Activated effector memory CD4-positive, alpha-beta T cell treated with anti-CD3 and anti-CD28 coated beads, Interleukin-2, amount 50 U/mL, for 16 hours (primary cell): ENCODE measurements around the gene KDR.

Source experiments
- DNase-seq: peaks from one replicate; pipeline ENCODE4 v3.0.0-alpha.2; 2020

The KDR gene

GRCh38 chr4:55125087-55125721 is at the start of gene KDR:
Gene KDR, minus strand, starts transcription at chr4:55125595. Its CDS starts 302 bp downstream, at chr4:55125293.
- no peak for DNase-seq

DNA sequence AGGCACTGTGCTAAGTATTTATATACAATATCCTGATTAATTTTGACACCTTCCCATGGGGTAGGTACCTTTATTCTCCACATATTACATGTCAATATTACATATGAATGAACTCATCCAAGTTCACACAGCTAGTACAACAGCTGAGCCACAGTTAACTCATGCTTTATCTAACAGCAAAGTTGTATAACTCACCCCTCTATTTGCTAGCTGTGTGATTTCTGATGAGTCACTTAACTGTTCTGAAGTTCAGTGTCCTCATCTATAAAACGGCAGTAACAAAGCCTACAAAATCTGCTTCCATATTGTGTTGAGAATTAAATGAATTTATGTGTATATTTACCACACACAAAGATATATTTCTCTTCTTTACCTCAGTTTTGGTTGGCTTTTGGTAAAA is 48.2 kb upstream of the KDR start:
- no peak for DNase-seq

DNA sequence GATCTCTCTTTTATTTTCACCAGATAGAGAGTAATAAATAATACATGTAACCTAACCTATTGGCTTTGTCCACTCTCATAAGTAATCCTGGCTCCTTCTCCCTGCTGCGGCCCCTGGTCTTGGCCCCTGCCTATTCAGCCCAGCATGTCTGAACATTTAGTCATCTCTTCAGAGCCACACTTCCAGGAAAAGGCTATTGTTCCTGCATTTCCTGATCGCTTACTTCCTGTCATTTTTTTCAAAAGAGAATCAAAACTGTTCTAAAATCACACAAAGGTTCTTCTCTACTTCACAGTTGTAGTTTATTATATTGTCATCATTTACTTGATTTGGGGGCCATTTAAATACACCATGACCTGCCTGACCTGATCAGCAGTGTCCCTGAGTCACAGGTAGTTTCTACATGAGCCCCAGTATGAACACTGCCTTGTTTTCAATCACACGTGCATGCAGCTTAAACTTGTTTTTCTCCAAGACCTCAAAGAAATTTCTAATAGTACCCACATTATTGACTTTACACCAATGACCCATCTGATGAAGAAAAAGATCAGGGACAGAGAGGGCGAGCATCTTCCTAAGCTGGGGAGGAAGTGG is 47.4 kb upstream of the KDR start:
- DNase-seq: no peak

DNA sequence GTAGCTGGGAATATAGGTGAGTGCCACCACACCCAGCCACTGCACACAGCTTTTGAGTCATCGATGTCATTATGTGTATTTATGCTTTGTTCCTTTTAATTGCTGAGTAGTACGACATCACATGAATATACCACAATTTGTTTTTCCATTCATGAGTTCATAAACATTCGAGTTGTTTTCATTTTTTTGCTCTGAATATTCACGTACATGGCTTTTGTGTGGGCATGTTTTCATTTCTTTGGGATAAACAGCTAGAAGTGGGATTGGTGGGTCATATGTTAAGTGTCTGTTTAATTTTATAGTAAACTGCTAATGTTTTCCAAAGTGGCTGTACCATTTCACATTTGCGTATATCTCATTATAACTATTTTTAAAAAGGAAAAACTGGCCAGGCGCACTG is 45.1 kb upstream of the KDR start:
- DNase-seq: no peak

GRCh38 chr4:55169352-55169961 is 44.1 kb upstream of the KDR start:
- no peak for DNase-seq

GRCh38 chr4:55162396-55162795 is 37.0 kb upstream of the KDR start:
- DNase-seq: no peak

- DNase-seq: no peak
Measured at GRCh38 chr4:55161739-55162138, 36.3 kb upstream of the KDR start.

GRCh38 chr4:55159851-55160250 is 34.5 kb upstream of the KDR start:
- no peak for DNase-seq

DNA sequence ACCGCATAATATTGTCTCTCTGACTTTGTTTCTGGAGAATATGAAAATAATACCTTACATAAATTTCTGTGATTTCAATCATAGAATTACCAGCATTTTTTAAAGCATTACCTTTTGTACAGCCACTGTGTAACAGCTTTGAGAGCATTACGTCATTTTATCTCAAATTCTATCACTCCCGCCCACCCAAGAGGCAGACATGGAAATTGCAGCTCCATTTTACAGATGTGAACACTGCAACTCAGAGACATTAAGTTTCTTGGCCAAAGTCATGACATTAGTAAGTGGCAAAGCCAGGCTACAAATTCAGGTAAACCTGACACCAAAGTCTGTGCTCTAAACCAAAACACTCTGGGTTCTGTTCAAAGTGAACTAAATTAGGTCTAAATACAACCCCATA is 33.6 kb upstream of the KDR start:
- DNase-seq: no peak

DNA sequence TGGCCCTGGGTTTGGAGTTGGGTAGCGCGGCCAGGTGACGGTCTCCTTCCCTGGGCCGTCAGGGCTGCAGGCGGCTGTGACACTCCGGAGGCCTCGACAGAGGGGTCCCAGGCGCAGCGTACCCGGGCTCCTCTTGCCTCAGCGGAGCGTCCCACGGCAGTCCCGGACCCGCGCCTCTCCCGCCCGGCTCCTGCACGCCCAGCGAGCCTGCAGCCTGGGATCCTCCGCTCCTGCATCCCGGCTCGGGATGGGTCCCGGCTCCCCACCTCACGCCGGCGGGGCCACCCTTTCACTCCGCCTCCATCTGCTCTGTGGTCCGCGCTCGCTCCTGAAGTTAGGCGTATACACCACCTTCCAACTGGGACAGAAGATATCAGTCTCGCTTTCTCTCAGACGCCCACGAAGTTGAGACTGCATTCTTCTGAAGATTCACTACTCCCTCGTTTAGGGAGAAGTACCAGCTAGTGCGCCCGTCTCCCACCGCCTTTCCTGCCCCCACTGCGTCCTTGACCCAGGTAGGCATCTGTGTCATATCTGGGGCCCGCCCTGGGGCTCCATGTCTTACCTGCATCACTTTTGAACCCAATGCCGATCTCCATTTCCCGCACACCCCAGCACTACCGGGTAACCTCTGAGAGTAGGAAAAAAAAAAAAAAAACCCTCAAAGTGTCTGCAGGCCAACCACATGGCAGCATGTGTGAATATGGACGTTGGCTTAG is 32.3 kb upstream of the KDR start:
- no peak for DNase-seq

- no peak for DNase-seq
Measured at GRCh38 chr4:55154933-55155332, 29.5 kb upstream of the KDR start.

GRCh38 chr4:55154290-55154880 is 29.0 kb upstream of the KDR start:
- DNase-seq: no peak

GRCh38 chr4:55143858-55144257 is 18.5 kb upstream of the KDR start:
- DNase-seq: no peak

DNA sequence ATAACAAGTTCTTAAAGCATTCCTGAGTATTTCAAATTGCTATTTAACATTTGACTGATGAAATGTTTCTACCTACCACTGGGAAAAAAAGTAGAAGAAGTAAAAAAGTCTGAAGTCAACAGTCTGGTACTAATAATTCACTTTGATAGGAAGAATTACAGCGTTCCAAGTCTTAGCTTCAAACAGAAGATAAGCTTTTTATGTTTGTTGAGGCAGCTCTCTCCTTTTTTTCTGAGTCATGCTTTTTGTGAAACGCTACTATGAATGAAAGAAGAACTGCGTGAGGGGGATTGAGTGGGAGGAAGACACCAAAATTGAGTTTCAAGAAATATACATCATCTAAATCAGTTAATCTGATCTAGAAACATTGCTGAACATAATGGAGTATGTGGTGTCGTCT is 13.0 kb upstream of the KDR start:
- no peak for DNase-seq

DNA sequence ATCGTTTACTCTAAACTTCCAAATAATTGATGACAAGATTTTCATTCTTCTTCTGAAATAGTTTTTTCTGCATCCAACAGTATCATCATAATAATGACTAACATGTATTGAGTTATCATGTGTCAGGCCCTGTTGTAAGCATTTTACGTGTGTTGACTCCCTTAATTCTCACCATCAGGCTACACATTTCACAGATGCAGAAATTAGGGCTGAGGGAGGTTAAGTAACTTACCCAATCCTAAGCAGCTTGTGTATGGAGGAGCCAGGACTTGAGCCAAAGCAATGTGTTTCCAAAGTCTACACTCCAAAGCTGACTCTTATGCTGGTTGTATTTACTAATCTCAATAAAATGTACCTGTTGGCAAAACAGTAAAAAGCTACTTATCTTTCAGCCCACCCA is 11.2 kb upstream of the KDR start:
- DNase-seq: no peak

GRCh38 chr4:55133951-55134350 is 8.6 kb upstream of the KDR start:
- DNase-seq: no peak

DNA sequence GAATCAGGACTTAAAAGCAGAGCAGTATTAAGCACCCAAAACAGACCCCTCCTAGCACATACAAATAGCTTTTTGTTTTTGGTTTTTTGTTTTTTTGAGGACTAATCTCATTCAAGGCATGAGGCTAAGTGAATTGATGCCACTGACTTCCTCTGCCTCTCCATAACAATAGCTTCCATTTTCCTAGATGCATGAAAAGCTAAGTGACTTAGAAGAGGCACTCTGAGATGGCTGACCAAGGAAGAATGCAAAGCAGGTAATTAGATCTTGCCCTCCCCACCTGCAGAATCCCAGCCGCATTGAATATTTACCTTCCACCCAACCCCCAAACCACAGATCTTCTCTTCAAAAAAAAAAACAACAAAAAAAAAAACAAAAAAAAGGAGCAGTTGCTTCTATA is 7.4 kb upstream of the KDR start:
- DNase-seq: no peak

- DNase-seq: no peak
Measured at GRCh38 chr4:55127521-55127920, 2.1 kb upstream of the KDR start.

DNA sequence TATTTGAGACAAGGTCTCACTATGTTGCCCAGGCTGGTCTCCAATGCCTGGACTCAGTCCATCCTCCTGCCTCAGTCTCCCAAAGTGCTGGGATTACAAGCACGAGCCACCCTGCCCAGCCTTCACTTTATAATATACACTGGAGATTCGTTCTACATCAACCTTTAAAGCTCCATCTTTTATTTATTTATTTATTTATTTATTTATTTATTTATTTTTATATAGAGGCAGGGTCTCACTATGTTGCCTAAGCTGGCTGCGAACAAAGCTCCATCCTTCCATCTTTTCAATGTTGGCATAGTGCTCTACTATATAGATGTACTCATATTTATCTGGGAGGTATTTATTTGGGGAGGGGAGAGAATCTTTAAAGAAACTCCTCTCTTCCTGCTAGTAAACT is 1.7 kb upstream of the KDR start:
- DNase-seq: no peak

DNA sequence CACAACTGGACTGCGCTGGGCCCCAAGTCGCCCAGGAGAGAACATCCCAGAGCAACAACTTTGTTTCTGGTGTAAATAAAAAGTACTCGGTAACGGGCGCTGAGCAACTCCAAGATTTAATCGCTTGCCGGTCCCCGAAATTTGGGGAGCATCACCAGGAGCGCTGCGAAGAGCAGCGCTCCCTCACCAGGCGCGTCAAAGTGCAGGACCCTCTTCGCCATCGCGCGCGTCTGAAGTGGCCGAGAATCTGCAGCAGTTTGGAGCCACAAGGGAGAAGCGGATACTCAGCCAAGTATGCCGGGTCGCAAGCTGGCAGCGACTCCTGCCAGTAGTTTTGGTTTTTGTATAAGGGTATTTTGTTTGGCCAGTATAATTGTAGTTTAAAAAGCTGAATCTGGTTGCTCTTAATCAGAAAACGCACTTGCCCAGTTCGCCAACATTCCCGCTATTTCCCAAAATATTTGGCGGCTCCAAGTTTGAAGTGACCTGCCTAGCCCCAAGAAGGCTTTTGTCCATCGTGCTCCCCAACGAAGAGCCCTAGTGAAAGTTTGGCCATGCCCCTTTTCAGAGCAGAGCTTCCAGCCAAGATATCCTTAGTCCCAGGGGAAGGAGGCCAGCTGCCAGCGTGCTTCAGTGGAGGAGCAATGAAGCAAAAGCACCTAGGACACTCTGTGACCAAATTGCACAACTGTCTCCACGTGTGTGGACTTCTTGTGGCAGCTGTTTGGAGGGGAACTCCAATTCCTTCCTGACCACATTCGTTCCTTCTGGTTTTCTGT is 557 bp upstream of the KDR start:
- no peak for DNase-seq

DNA sequence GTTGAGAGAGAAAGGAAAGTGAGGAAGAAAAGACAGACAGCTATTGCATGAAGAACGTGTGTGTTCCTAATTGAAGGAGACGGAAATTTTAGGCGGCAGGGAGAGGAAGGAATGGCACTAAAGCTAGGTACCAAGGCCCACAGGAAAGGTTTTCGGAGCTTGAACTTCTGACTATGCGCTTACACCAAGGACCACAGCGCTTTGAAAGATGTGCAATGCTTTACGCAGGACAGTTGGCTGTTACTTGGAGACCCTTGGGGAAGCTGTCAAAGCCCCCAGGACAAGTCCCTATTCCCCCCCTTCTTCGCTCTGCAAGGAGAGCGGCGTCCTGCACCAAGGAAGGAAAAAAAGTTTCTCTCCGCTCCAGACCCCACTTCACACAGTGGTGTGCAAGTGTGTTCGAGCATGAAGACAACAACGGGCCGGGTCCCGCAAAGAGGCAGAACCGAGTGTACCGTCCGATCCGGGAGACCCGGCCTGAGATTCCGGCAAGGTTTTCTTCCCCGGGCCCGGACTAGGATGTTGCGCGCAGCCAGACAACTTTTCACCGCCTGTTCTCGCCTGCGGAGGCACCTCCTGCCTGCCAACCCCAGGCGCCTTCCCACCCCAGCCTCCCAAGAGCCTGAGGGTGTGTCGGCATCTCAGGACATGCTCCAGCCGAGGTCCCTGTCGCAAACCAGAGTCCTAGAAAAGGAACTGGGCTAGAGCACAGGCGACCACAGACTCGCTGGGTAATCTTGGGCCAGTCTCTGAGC is 896 bp downstream of the KDR start:
- DNase-seq: no peak

- DNase-seq: no peak
Measured at GRCh38 chr4:55123791-55124190, 1.6 kb downstream of the KDR start.
